Neutrophil (primary cell): ENCODE results near the gene TRAPPC3.

Experiments
- H3K27ac ChIP-seq: fragments of 200-600 bp; sonication (generic); 2 replicates; pipeline ENCODE4 v1.5.1; 2016; ENCODE audit warnings: mild to moderate bottlenecking, moderate library complexity
- H3K27me3 ChIP-seq: fragments of 200-600 bp; sonication (generic); 2 replicates; pipeline ENCODE4 v1.6.0; 2016; ENCODE audit warnings: mild to moderate bottlenecking
- H3K36me3 ChIP-seq: fragments of 200-600 bp; sonication (generic); 2 replicates; pipeline ENCODE4 v1.5.1; 2017
- H3K4me1 ChIP-seq, 2 experiments: fragments of 200-600 bp in 1 of 2; sonication (generic) in 1 of 2; 1 replicate in 1 of 2; 2 replicates in 1 of 2; pipeline versions ENCODE4 v1.5.1 to v1.6.1; 2013 to 2016; ENCODE audit warnings: low read depth in 1 of 2, low read length in 1 of 2, mild to moderate bottlenecking in 1 of 2, moderate library complexity in 1 of 2; ENCODE audit not compliant: control insufficient read depth in 1 of 2, insufficient read depth in 1 of 2
- H3K4me3 ChIP-seq, 2 experiments: fragments of 200-600 bp in 1 of 2; sonication (generic) in 1 of 2; 1 replicate in 1 of 2; 2 replicates in 1 of 2; pipeline ENCODE4 v1.5.1; 2013 to 2016; ENCODE audit warnings: low read depth in 1 of 2, low read length in 1 of 2, mild to moderate bottlenecking in 1 of 2, moderate library complexity in 1 of 2
- H3K9me3 ChIP-seq: fragments of 200-600 bp; sonication (generic); 2 replicates; pipeline ENCODE4 v1.5.1; 2016
- TF ChIP-seq, protein P1 (sequence below): fragments of 200-600 bp; sonication (generic); IDR thresholded peaks from 2 replicates; pipeline ENCODE4 v1.5.1; 2016; ENCODE audit warnings: antibody characterized with exemption

TRAPPC3 gene

DNA sequence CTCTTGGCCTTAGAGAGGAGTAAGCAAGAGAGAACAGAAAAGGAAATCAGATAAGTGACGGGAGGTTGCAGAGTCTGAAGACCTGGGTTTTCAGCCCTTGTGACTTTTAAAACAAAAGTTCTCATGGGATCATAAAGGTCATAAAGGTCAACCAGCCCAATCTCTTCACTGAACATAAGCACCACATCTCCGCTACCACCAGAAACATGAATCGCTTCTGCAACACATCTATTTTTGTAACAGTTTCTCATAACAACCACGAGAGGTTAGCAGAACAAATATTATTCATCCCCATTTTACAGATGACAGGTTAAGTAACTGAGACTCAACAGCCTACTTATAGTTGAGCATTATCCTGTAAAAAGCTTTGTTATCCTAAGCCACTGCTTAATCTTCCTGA, 5.9 kb downstream of the TRAPPC3 start:
- no peaks in the 10 kb centered on the region for H3K27me3 ChIP-seq
- peaks cover 12% of the 10 kb centered on the region in 2 experiments for H3K4me1 ChIP-seq
- no peak overlapping the region for H3K27ac ChIP-seq
- H3K4me3 ChIP-seq = no peak overlapping the region
- peaks cover 18% of the 10 kb centered on the region for H3K36me3 ChIP-seq
- H3K9me3 ChIP-seq = no peaks in the 10 kb centered on the region
- TF ChIP-seq, protein P1, sequence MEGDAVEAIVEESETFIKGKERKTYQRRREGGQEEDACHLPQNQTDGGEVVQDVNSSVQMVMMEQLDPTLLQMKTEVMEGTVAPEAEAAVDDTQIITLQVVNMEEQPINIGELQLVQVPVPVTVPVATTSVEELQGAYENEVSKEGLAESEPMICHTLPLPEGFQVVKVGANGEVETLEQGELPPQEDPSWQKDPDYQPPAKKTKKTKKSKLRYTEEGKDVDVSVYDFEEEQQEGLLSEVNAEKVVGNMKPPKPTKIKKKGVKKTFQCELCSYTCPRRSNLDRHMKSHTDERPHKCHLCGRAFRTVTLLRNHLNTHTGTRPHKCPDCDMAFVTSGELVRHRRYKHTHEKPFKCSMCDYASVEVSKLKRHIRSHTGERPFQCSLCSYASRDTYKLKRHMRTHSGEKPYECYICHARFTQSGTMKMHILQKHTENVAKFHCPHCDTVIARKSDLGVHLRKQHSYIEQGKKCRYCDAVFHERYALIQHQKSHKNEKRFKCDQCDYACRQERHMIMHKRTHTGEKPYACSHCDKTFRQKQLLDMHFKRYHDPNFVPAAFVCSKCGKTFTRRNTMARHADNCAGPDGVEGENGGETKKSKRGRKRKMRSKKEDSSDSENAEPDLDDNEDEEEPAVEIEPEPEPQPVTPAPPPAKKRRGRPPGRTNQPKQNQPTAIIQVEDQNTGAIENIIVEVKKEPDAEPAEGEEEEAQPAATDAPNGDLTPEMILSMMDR = no peak

DNA sequence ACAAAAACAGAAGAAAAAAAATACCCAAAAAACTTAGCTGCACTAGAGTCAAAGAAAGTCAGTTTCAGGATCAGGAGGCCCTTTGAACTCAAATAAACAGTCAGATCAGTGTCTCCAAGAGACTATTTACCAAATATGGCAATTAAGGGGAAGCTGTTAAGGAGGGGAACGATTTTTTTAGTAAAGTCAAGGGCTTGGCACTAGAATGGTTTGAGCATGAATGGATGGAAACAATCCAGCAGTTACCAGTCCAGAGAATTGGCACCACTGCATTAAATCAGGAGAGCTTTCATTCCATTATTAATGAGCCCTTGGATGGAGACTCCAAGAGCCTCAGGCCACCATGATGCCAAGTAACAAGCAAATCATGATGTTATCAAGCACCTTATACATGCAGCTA, 7.2 kb downstream of the TRAPPC3 start:
- Histone ChIP-seq H3K9me3 (no peaks in the 10 kb centered on the region), H3K4me1 (peaks cover 6 to 8% of the 10 kb centered on the region in 2 experiments), H3K27ac (no peak overlapping the region), H3K27me3 (no peaks in the 10 kb centered on the region), H3K4me3 (no peak overlapping the region), H3K36me3 (peaks cover 31% of the 10 kb centered on the region)
- TF ChIP-seq, protein P1 = no peak

DNA sequence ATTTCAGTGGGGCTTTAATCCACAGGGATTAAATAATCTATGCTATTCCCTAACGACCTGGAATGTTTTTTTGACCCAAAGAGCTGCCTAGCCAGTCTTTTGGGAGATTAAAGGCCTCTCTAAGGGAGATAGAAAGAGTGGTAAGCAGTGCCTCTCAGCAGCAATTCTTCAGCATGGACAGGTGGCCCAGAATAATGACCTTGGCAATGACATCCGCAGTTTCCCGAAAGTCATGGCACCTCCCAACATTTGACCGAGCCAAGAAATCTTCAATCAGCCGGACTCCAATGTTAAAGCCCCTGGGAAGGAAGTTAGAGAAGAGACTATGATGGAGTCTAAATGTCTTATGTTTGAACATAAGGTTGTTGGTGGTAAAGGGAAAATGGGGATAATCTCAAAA, 9.8 kb downstream of the TRAPPC3 start:
- Histone ChIP-seq H3K9me3 (no peaks in the 10 kb centered on the region), H3K27me3 (no peaks in the 10 kb centered on the region), H3K27ac (no peak overlapping the region), H3K4me1 (peaks cover 10 to 13% of the 10 kb centered on the region in 2 experiments), H3K4me3 (no peak overlapping the region), H3K36me3 (peaks cover 43% of the 10 kb centered on the region)
- TF ChIP-seq, protein P1 = no peak

DNA sequence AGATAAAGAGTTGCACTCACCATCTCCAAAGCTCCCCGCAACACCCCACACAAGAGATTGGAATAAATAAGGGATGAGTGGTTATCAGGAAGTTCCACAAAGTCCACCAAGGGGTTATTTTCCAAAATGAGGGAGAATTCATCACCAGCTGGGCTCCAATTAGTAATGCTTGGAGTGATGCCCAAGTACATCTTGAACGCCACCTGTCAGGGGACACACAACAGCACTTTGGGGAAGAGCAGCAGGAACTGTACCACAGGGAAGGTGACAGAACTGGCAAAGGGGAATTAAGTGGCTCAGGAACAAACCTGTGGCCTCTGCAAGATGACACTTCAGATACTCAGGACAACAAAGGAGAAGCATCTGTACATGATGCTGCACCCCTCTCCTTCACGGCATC, 11.5 kb downstream of the TRAPPC3 start:
- Histone ChIP-seq H3K4me1 (peaks cover 14 to 16% of the 10 kb centered on the region in 2 experiments), H3K27ac (no peak overlapping the region), H3K27me3 (no peaks in the 10 kb centered on the region)

DNA sequence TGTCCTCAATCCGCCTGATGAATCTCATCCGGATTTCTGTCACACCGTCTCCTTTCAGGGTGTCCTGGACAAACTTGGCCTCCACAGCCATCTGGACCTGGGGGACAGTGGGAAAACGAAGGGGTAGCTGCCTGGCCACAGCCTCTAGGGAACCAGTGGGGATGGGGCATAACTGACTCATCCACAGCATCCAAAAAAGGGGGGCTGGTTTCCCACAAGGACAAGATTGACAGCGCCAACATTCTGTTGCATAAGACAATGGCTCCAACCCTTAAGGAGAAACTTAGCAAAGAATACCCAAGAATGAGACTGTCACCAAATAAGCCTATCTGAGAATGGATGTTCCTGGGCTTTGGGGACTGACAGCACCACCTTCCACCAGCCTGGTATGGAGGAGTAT, 12.1 kb downstream of the TRAPPC3 start:
- no peak overlapping the region for H3K4me3 ChIP-seq
- TF ChIP-seq, protein P1 = no peak
- H3K27ac ChIP-seq = no peak overlapping the region
- peaks cover 14 to 16% of the 10 kb centered on the region in 2 experiments for H3K4me1 ChIP-seq
- no peaks in the 10 kb centered on the region for H3K9me3 ChIP-seq
- peaks cover 43% of the 10 kb centered on the region for H3K36me3 ChIP-seq
- H3K27me3 ChIP-seq = no peaks in the 10 kb centered on the region

More for the DNA sequence above, 11.5 kb downstream of the TRAPPC3 start:
- TF ChIP-seq, protein P1 = no peak
- Histone ChIP-seq H3K4me3 (no peak overlapping the region), H3K36me3 (peaks cover 43% of the 10 kb centered on the region), H3K9me3 (no peaks in the 10 kb centered on the region)

DNA sequence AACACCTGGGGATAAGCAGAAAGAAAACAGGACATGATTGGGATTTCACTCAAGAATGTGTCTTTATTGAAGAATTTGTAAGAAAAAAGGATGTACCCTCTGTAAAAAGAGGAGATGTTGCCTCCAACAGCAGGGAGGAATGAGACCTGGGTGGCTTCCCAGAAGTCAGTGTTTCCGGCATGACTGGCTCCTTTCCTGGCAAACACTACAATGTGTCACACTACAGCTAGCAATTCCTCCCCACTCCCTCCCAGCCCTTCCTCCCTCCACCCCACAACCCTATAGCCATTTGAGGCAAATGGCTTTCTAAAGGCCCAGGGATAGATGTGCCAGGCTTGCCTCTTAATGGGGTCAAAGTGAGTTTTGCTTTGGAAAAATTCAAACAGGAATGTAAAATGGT, 12.8 kb downstream of the TRAPPC3 start:
- TF ChIP-seq, protein P1 = no peak
- H3K27ac ChIP-seq = no peak overlapping the region
- no peaks in the 10 kb centered on the region for H3K27me3 ChIP-seq
- H3K4me3 ChIP-seq = no peak overlapping the region
- H3K4me1 ChIP-seq = peaks cover 14 to 16% of the 10 kb centered on the region in 2 experiments
- H3K36me3 ChIP-seq = peaks cover 43% of the 10 kb centered on the region
- no peaks in the 10 kb centered on the region for H3K9me3 ChIP-seq
